ENCODE results near the gene OR2Y1. TPM values are rescaled to one million over a fixed set of nuclear protein-coding genes. Genes with fewer than 3 reads are reported as not detected.
A peak's percentile ranks its signal among the peaks of the same experiment; 100 is the strongest.
"Not testable (repeated sequence)": the region's sequence is repeated elsewhere in the genome, so short reads cannot be mapped to it uniquely, and the experiment has no call there.

The OR2Y1 gene
- total RNA-seq (2012; rRNA removed): not detected in 2 replicates

- no peak within 1 kb of the TSS for H3K4me2 ChIP-seq (ENCODE audit: low read length)
- no peaks in the 10 kb centered on the region for H3K9me3 ChIP-seq (replicated peaks; ENCODE audit: low read length)
- H3K27me3 ChIP-seq (ENCODE audit: control insufficient read depth, insufficient read depth, low read length): peaks cover 6% of the 10 kb centered on the region
- no peak within 1 kb of the TSS for H3K9ac ChIP-seq (ENCODE audit: low read depth, low read length)
- no peaks in the 10 kb centered on the region for H3K36me3 ChIP-seq (ENCODE audit: insufficient read depth, low read length)
- no peak within 1 kb of the TSS for H3K4me3 ChIP-seq (ENCODE audit: low read length)
- no peaks in the 10 kb centered on the region for H3K4me1 ChIP-seq (ENCODE audit: control insufficient read depth, insufficient read depth, low read length)
These were observed at the start of gene OR2Y1 for GRCh38 chr5:180739958-180740357. OR2Y1 (minus strand) TSS chr5:180740058; CDS start chr5:180740058, 0 bp downstream.

- H3K4me1 ChIP-seq (ENCODE audit: control insufficient read depth, insufficient read depth, low read length): peaks cover 41% of the 10 kb centered on the region
- not testable (repeated sequence) for H3K4me2 ChIP-seq (ENCODE audit: low read length); H3K4me3 ChIP-seq (ENCODE audit: low read length); H3K9ac ChIP-seq (ENCODE audit: low read depth, low read length); H3K9me3 ChIP-seq (replicated peaks; ENCODE audit: low read length); H3K27me3 ChIP-seq (ENCODE audit: control insufficient read depth, insufficient read depth, low read length)
- H3K36me3 ChIP-seq (ENCODE audit: insufficient read depth, low read length): peaks cover 52% of the 10 kb centered on the region
These were observed 49.0 kb upstream of the OR2Y1 start for GRCh38 chr5:180788651-180789410.

DNA sequence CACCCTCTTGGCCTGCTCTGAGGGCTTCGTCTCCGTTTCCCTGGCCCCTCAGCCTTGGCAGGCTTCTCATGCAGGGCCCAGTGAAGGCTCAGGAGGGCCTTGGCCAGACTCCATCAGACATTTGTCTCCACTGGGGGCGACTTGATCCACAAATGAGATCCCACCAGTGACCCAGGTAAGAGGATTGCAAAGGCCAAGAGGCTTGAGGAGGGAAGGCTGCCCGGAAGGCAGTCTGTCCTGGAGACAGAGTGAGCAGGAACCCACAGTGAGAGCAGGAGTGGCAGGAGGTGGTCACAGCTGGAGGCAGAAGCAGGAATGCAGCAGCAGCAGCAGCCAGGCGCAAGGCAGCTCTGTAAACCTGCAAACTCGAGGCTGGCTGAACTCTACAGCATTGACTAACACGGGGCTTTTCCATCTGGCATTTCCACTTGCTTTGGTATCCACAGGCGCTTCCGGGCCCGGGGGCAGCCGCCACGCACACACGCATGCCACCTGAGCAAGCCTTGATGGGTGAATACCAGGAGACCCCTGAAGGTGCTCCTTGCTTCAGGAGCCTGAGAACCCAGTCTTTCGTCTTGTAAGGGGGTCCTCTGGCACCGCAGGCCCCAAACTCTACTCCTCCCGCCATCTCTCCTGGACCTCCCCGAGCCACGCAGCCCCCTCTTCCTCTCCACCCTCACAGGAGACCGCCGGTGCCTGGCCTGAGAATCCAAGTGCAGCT, 48.0 kb upstream of the OR2Y1 start:
- Histone ChIP-seq H3K4me3 (ENCODE audit: low read length) (no peak overlapping the region), H3K4me2 (ENCODE audit: low read length) (peak overlapping the region; percentile 84), H3K27me3 (ENCODE audit: control insufficient read depth, insufficient read depth, low read length) (no peaks in the 10 kb centered on the region), H3K4me1 (ENCODE audit: control insufficient read depth, insufficient read depth, low read length) (peaks cover 41% of the 10 kb centered on the region), H3K9ac (ENCODE audit: low read depth, low read length) (peak overlapping the region; percentile 88), H3K36me3 (ENCODE audit: insufficient read depth, low read length) (peaks cover 51% of the 10 kb centered on the region), H3K9me3 (replicated peaks; ENCODE audit: low read length) (no peaks in the 10 kb centered on the region)

DNA sequence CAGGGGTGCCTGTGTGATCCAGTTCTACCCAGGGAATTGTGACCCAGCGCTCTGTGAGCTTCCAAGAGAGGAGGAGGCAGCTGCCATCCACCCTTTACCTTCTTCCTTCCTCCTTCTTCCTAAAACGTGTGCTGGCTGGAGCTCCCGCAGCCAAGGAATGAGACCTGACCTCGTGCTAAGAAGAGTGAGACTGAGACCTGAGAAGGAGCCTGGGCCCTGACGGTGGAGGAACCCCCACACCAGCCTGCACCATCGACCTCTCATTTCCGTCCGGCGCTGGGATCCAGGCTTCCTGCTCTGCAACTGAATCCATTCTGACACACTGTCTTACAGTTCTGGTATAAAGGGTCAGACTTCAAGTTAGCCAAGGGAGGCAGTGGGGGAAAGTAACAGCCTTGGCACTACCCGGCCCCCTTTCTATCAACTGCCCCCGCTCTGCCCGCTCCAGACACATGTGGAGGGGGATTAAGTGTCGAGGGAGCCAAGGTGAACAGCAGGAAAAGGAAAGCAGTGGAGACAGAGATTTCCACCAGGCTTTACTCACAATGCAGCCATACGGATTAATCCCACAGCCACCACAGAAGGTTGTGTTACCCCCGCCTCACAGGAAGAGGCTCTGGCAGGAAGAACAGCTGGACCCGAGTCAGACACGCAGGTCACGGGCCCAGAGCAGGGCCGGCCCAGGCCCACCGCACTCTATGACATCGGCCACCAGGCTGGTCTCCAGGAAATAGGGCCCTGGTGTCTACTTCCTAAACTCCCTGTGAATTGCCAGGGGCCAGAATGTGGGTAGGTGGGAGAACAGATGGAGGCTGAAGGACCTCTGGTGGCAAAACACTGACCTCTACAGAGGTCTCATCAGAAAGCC, 46.9 kb upstream of the OR2Y1 start:
- H3K4me3 ChIP-seq (ENCODE audit: low read length): peak overlapping the region; percentile 59
- H3K4me1 ChIP-seq (ENCODE audit: control insufficient read depth, insufficient read depth, low read length): peaks cover 41% of the 10 kb centered on the region
- no peaks in the 10 kb centered on the region for H3K27me3 ChIP-seq (ENCODE audit: control insufficient read depth, insufficient read depth, low read length)
- H3K9ac ChIP-seq (ENCODE audit: low read depth, low read length): peak overlapping the region; percentile 88
- peak overlapping the region; percentile 84 for H3K4me2 ChIP-seq (ENCODE audit: low read length)
- no peaks in the 10 kb centered on the region for H3K9me3 ChIP-seq (replicated peaks; ENCODE audit: low read length)
- H3K36me3 ChIP-seq (ENCODE audit: insufficient read depth, low read length): peaks cover 40% of the 10 kb centered on the region

GRCh38 chr5:180785794-180786221, 46.0 kb upstream of the OR2Y1 start:
- peaks cover 31% of the 10 kb centered on the region for H3K36me3 ChIP-seq (ENCODE audit: insufficient read depth, low read length)
- H3K9me3 ChIP-seq (replicated peaks; ENCODE audit: low read length): no peaks in the 10 kb centered on the region
- H3K4me1 ChIP-seq (ENCODE audit: control insufficient read depth, insufficient read depth, low read length): peaks cover 41% of the 10 kb centered on the region
- peak overlapping the region; percentile 84 for H3K4me2 ChIP-seq (ENCODE audit: low read length)
- H3K4me3 ChIP-seq (ENCODE audit: low read length): peak overlapping the region; percentile 59
- H3K27me3 ChIP-seq (ENCODE audit: control insufficient read depth, insufficient read depth, low read length): no peaks in the 10 kb centered on the region
- peak overlapping the region; percentile 88 for H3K9ac ChIP-seq (ENCODE audit: low read depth, low read length)

DNA sequence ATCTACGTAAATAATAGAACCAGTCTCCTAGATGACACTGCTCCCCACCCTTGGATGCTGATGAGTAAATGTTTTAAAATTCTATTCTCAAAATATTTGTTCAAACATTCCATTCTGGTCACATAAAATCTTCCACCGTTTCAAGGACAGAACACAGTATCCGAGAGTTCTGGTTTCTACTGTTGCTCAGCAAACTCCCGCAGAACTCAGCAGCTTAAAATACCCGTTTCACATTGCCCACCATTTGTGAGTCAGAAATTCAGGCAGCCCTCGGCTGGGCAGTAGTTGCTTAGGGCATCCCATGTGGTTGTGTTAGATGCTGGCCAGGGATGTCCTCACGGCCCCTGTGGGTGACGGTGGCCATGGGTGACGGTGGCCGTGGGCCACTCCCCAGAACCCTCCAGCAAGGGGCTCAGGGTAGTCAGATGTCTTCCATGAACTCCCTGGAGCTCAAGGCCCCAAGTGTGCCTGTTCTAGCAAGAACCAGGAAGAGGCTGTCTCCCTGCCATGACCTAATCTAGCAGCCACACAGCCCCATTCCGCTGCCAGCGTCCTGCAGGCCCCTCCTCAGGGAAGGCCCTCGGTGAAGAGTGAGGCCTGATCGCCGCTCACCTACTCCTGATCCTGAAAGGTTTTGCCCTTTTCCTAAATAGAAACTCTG, 45.4 kb upstream of the OR2Y1 start:
- peaks cover 26% of the 10 kb centered on the region for H3K36me3 ChIP-seq (ENCODE audit: insufficient read depth, low read length)
- peak overlapping the region; percentile 88 for H3K9ac ChIP-seq (ENCODE audit: low read depth, low read length)

DNA sequence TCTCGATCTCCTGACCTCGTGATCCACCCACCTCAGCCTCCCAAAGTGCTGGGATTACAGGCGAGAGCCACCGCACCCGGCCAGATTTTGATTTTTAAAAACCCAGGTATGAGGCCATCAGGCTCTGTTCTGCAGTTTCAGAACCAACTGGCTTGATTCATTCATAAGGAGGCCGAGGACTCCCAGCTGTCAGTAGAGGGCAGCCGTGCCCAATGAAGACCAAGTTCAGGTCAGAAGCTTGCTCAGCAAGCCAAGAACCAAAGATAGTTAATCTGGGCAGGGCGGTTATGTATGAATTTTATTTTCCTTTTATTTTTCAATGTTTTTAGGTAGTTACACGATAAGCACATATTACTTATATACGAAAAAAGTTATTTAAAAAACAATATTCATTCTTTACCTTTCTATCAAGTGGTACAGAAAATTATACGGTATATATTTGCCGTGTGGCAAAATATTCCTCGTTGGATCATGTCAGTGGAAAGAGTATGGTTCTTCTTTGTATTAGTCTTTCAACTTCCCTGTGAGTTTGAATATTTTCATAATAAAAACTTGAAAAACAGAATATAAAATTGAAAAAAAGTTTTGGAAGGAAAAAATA, 44.7 kb upstream of the OR2Y1 start:
- H3K9me3 ChIP-seq (replicated peaks; ENCODE audit: low read length): no peaks in the 10 kb centered on the region
- peaks cover 41% of the 10 kb centered on the region for H3K4me1 ChIP-seq (ENCODE audit: control insufficient read depth, insufficient read depth, low read length)
- H3K36me3 ChIP-seq (ENCODE audit: insufficient read depth, low read length): peaks cover 20% of the 10 kb centered on the region
- H3K27me3 ChIP-seq (ENCODE audit: control insufficient read depth, insufficient read depth, low read length): no peaks in the 10 kb centered on the region
- peak overlapping the region; percentile 48 for H3K4me3 ChIP-seq (ENCODE audit: low read length)
- peak overlapping the region; percentile 88 for H3K9ac ChIP-seq (ENCODE audit: low read depth, low read length)
- H3K4me2 ChIP-seq (ENCODE audit: low read length): peak overlapping the region; percentile 71

More for the DNA sequence above, 45.4 kb upstream of the OR2Y1 start:
- no peaks in the 10 kb centered on the region for H3K9me3 ChIP-seq (replicated peaks; ENCODE audit: low read length)
- peak overlapping the region; percentile 59 for H3K4me3 ChIP-seq (ENCODE audit: low read length)
- peak overlapping the region; percentile 84 for H3K4me2 ChIP-seq (ENCODE audit: low read length)
- H3K27me3 ChIP-seq (ENCODE audit: control insufficient read depth, insufficient read depth, low read length): no peaks in the 10 kb centered on the region
- H3K4me1 ChIP-seq (ENCODE audit: control insufficient read depth, insufficient read depth, low read length): peaks cover 41% of the 10 kb centered on the region

GRCh38 chr5:180783340-180784052, 43.6 kb upstream of the OR2Y1 start:
- Histone ChIP-seq H3K27me3 (ENCODE audit: control insufficient read depth, insufficient read depth, low read length) (no peaks in the 10 kb centered on the region), H3K36me3 (ENCODE audit: insufficient read depth, low read length) (peaks cover 9% of the 10 kb centered on the region)

DNA sequence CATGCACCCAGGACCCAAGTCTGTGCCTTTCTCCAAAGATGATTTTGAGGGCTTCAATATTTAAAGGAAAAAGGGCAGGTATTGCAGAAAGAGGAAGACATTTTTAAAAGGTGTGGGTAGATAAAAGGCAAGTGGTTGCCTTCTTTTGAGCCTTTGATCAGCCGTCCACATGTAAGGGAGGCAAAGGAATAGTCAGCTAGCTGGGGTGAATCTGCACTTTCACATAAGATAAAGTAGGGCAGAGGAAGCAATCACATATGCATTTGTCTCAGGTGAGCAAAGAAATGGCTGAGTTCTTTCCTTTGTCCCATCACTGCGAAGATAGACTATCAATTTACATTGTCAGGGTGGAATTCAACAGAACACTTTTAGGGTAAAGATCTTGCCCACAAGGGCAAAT, 42.9 kb upstream of the OR2Y1 start:
- H3K9me3 ChIP-seq (replicated peaks; ENCODE audit: low read length): no peaks in the 10 kb centered on the region
- H3K4me3 ChIP-seq (ENCODE audit: low read length): no peak overlapping the region
- H3K27me3 ChIP-seq (ENCODE audit: control insufficient read depth, insufficient read depth, low read length): no peaks in the 10 kb centered on the region
- peaks cover 3% of the 10 kb centered on the region for H3K36me3 ChIP-seq (ENCODE audit: insufficient read depth, low read length)
- H3K4me2 ChIP-seq (ENCODE audit: low read length): no peak overlapping the region
- H3K4me1 ChIP-seq (ENCODE audit: control insufficient read depth, insufficient read depth, low read length): peaks cover 35% of the 10 kb centered on the region
- no peak overlapping the region for H3K9ac ChIP-seq (ENCODE audit: low read depth, low read length)

More at GRCh38 chr5:180783340-180784052, 43.6 kb upstream of the OR2Y1 start:
- H3K4me3 ChIP-seq (ENCODE audit: low read length): no peak overlapping the region
- peaks cover 41% of the 10 kb centered on the region for H3K4me1 ChIP-seq (ENCODE audit: control insufficient read depth, insufficient read depth, low read length)
- H3K9ac ChIP-seq (ENCODE audit: low read depth, low read length): no peak overlapping the region
- no peaks in the 10 kb centered on the region for H3K9me3 ChIP-seq (replicated peaks; ENCODE audit: low read length)
- H3K4me2 ChIP-seq (ENCODE audit: low read length): no peak overlapping the region

DNA sequence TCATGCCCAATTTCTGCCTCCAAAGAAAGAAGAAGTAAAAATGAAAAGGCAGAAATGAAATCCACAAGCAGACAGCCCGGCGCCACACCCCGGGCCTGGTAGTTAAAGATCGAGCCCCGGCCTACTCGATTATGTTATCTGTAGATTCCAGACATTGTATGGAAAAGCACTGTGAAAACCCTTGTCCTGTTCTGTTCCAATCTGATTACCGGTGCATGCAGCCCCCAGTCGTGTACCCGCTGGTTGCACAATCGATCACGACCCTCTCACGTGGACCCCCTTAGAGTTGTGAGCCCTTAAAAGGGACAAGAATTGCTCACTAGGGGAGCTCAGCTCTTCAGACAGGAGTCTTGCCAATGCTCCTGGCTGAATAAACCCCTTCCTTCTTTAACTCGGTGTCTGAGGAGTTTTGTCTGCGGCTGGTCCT, 42.1 kb upstream of the OR2Y1 start:
- peaks cover 26% of the 10 kb centered on the region for H3K4me1 ChIP-seq (ENCODE audit: control insufficient read depth, insufficient read depth, low read length)
- H3K36me3 ChIP-seq (ENCODE audit: insufficient read depth, low read length): not testable (repeated sequence)

More for the DNA sequence above, 42.1 kb upstream of the OR2Y1 start:
- H3K9ac ChIP-seq (ENCODE audit: low read depth, low read length); H3K27me3 ChIP-seq (ENCODE audit: control insufficient read depth, insufficient read depth, low read length); H3K4me2 ChIP-seq (ENCODE audit: low read length); H3K4me3 ChIP-seq (ENCODE audit: low read length); H3K9me3 ChIP-seq (replicated peaks; ENCODE audit: low read length): not testable (repeated sequence)
